GM18870 (cell line): Measurements from ENCODE around the gene PLXNB2.
"Not testable (repeated sequence)": the region's sequence is repeated elsewhere in the genome, so short reads cannot be mapped to it uniquely, and the experiment has no call there.

ENCODE experiments used
- ATAC-seq: cut with Tn5 transposase; IDR thresholded peaks from one replicate; pipeline ENCODE4 v1.9.1; 2021; ENCODE audit warnings: moderate library complexity; ENCODE audit not compliant: unreplicated experiment

Gene PLXNB2, protein sequence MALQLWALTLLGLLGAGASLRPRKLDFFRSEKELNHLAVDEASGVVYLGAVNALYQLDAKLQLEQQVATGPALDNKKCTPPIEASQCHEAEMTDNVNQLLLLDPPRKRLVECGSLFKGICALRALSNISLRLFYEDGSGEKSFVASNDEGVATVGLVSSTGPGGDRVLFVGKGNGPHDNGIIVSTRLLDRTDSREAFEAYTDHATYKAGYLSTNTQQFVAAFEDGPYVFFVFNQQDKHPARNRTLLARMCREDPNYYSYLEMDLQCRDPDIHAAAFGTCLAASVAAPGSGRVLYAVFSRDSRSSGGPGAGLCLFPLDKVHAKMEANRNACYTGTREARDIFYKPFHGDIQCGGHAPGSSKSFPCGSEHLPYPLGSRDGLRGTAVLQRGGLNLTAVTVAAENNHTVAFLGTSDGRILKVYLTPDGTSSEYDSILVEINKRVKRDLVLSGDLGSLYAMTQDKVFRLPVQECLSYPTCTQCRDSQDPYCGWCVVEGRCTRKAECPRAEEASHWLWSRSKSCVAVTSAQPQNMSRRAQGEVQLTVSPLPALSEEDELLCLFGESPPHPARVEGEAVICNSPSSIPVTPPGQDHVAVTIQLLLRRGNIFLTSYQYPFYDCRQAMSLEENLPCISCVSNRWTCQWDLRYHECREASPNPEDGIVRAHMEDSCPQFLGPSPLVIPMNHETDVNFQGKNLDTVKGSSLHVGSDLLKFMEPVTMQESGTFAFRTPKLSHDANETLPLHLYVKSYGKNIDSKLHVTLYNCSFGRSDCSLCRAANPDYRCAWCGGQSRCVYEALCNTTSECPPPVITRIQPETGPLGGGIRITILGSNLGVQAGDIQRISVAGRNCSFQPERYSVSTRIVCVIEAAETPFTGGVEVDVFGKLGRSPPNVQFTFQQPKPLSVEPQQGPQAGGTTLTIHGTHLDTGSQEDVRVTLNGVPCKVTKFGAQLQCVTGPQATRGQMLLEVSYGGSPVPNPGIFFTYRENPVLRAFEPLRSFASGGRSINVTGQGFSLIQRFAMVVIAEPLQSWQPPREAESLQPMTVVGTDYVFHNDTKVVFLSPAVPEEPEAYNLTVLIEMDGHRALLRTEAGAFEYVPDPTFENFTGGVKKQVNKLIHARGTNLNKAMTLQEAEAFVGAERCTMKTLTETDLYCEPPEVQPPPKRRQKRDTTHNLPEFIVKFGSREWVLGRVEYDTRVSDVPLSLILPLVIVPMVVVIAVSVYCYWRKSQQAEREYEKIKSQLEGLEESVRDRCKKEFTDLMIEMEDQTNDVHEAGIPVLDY (N-terminal part only)

DNA sequence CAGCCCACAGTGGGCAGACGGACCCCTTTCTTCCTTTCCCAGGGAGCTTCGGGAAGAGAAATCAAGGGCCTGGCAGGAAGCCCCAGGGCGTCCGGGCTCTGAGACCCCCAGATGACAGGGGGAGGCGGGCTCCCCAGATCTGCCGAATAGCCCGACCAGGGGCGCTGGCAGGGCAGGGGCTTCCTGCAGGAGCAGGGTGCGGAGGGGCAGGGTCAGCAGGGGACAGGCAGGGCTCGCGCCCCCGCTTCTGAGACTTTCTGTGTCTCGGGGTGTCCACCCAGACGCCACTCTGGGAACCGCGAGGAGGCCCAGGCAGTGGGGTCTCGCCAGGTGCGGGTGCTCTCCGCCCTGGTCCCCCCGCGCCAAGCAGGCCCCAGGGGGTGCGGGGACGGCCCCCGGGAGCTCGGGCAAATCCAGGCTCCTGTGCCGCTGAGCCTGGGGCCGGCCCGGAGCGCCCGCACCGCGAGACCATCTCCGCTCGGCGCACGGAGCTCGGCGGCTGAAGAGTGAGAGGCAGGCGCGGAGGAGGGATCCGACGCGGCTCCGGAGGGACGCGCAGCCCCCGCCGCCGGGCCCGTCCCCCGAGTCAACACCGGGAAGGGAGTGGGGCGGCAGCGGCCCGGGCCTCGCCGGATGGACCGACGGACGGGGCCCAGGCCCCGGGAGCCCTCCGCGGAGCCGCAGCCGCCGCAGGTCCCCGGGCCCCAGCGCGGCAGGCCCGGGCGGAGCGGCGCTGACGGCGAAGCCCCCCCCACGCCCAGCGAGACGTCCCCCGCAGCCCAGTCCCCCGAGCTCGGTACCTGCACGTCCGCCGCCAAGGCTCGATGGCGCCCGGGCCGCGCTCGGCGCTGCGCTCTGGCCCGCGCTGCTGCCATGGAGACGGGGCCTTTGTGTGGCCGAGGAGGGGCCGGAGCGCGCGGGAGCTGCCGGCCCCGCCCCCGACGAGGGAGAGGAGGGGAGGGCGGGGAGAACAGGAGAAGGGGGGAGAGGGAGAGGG lies at the start of gene PLXNB2:
Gene PLXNB2, minus strand, starts transcription at position 894 of the 997 bp plus-strand sequence. CDS start 17,062 bp downstream, outside the sequence.
- no peak for ATAC-seq

DNA sequence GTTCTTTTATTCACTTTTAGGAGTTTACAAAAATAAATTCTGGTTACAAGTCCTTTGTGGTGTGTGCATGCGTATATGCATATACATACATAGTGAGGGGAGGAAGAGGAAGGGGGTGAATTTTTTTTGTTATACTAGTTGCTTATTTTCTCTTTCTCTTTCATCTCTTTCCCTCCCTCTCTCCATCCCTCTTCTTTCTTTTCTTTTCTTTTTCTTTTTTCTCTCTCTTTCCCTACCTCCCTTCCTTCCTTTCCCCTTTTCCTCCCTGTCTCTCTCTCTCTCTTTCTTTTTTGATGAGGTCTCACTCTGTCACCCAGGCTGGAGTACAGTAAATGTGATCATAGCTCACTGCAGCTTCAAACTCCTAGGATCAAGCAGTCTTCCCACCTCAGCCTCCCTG lies 49.8 kb upstream of the PLXNB2 start:
- no peak for ATAC-seq

DNA sequence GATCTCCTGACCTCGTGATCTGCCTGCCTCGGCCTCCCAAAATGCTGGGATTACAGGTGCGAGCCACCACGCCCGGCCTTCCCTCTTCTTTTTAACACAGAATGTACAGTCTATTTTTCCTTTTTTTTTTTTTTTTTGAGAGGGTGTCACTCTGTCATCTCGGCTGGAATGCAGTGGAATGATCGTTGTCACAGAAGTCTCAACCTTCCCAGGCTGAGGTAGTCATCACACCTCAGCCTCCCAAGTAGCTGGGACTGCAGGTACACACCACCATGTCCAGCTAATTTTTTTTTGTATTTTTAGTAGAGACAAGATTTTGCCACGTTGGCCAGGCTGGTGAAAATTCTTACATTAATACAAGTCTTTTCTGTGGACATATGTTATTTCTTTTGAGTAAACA lies 48.7 kb upstream of the PLXNB2 start:
- no peak for ATAC-seq

DNA sequence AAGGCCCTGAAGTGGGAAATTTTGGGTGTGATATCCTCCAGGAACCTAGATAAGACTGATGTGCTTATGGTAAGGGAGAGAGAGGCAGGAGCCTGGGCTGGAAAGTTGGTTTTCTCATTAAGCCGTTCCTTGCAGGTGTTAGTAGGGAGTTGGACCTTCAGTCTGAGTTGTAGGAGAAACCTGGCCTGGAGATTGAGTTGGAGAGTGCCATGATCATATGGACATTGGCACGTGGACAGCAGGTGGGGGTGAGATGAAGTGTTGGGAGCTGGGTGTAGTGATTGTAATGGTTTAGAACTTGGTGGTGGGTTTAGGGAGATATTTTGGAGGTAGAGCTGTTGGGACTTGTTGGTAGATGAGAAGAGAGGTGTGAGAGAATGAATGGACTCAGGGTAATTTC lies 40.6 kb upstream of the PLXNB2 start:
- no peak for ATAC-seq

DNA sequence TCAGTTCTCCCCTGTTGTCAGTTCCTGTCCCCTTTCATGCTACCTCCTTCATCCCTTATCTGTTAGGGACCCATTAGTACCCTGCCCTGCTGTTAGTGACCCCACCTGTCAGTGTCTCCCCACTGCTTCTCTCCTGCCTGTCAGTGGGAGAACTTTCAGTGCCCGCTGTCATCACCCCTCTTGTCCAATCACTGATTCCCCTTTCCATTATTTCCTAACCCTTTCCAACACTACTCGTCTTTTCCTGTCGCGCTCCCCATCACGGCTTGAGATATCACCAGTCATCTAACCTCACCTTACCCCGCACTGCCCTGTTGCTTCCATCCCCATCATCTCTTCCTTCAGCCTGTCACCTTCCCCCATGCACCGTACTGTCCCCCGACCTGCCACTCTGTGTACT lies 39.7 kb upstream of the PLXNB2 start:
- no peak for ATAC-seq

DNA sequence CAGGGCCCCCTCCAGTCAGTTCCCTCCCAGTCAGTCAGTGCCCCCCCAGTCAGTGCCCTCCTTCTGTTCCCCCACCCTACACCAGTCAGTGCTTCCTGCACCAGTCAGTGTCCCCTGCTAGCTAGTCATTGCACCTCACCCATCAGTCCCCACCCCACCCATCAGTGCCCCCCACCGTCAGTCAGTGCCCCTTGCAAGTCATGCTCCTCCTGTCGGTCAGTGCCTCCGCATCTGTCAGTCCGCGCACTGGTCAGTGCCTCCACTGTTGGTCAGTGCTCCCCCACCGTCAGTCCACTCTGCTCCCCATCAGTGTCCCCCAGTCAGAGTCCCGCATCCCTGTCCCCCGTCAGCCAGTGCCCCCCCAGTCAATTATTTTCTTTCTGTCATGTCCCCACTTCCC lies 39.0 kb upstream of the PLXNB2 start:
- no peak for ATAC-seq

DNA sequence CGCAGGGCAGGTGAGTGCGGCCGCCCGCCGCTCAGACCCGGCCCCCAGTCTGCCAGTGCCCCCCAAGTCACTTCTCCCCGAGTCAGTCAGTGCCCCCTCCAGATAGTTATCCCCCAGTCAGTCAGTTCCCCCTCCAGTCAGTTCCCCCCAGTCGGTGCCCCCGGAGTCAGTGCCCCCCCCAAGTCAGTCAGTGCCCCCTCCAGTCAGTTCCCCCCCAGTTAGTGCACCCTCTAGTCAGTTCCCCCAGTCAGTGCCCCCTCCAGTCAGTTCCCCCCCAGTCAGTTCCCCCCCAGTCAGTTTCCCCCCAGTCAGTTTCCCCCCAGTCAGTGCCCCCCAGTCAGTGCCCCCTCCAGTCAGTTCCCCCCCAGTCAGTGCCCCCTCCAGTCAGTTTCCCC lies 36.1 kb upstream of the PLXNB2 start:
- ATAC-seq, result no peak

DNA sequence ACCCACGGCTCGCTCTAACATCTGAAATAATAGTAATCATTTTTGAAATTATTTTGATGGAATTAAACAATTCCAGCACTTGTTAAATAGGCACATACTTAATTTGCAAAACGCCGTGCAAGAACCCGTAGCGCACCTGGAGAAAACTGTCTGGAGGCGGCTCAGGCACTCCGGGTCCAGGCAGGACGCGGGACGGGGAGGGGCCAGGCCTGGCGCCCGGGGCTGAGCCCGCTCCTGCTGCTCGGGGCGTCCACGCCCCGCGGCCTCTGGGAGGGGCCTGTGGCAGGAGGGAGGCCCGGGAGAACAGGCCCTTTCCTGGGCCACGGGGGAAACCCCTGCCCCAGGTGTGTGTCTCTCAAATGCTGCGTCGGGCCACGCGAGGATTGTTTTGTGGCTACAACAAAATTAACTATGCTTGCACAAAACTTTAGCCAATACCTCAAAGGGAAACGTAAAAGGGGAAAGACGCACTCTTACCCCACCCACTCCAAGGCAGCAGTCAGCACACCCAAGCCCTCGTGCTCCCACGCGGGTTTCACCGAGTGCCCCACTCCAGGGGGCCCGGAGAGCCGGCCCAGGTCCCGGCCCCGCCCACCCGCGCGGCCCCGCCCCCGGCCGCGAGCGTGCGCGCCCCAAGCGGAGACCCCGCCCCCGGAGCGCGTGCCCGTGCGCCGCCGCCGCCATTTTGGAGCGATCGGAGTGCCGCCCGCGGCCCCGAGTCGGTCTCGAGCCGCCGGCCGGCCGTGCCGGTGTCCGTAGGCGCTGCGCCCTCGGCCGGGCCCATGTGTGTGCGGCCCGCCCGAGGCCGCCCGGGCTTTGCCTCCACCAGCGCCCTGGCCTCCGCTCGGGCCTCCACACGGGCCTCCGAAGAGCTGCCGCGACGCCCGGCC lies 35.5 kb upstream of the PLXNB2 start, which contains the start of gene PPP6R2:
Gene PPP6R2, plus strand, starts transcription at position 677 of the 890 bp plus-strand sequence. CDS start 50,582 bp downstream, outside the sequence.
- peak; percentile 53 for ATAC-seq

DNA sequence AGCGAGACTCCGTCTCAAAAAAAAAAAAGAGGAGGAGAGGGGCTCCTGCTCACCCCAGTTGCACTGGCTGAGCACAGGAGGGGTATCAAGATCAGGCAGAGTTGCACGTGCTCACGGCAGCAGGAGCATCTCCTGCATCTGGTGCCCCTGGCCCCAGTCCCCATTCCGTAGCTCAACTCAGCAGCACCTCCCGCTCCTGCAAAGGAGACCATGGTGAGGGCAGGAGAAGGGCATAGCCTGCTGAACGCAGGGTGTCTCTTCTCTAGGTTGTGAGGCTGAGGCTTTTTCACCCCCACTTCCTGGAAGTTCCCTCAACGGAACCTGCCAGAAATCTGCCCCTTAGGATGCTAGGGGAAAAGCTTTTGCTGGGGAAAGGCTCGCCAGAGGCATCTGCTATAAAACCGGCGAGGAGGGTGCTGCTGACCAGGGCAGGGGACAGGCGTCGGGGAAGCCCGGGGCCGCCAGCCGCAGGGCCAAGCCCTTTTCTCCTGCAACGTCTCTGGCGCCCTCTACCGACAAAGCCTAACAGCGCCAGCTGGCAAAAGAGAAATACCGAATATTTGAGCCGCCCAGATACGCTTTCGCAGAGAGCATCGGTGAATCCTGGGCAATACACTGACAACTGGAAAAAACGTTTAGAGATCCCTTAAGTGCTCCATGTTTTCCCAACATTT lies 34.7 kb upstream of the PLXNB2 start:
- peak; percentile 50 for ATAC-seq

DNA sequence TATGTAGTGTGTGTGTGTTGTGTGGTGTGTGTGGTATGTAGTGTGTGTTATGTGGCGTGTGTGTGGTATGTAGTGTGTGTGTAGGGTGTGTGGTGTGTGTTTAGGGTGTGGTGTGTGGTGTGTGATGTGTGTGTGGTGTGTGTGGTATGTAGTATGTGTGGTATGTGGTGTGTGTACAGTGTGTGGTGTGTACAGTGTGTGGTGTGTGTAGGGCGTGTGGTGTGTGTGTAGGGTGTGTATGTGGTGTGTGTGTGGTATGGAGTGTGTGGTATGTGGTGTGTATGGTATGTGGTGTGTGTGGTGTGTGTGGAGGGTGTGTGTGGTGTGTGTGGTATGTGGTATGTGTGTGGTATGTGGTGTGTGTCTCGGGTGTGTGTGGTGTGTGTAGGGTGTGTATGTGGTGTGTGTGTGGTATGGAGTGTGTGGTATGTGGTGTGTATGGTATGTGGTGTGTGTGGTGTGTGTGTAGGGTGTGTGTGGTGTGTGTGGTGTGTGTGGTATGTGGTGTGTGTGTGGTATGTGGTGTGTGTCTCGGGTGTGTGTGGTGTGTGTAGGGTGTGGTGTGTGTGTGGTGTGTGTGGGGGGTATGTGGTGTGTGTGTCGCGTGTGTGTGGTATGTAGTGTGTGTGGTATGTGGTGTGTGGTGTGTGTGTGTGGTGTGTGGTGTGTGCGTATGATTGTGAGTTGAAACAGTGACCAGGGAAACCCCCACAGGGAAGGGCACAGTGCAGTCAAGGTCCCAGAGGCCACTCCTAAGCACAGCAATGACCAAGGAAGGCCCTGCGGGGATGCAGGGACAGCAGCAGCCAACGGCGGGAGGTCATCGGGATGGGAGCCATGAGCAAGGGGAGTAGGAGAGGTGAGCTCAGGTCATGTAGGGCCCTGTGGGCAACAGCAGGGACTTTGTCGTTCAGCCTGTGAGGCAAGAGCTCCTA lies 32.8 kb upstream of the PLXNB2 start:
- no peak for ATAC-seq

DNA sequence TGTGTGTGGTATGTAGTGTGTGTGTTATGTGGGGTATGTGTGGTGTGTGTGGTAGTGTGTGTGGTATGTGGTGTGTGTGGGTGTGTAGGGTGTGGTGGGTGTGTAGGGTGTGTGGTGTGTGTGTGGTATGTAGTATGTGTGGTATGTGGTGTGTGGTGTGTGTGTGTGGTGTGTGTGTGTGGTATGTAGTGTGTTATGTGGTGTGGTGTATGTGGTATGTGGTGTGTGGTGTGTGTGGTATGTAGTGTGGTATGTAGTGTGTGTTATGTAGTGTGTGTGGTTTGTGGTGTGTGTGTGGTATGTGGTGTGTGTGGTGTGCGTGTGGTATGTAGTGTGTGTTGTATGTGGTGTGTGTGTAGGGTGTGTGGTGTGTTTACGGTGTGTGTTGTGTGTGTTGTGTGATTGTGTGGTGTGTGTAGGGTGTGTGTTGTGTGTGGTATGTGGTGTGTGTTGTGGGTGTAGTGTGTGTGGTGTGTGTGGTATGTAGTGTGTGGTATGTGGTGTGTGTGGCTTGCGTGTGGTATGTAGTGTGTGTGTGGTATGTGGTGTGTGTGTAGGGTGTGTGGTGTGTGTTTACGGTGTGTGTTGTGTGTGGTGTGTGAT lies 31.5 kb upstream of the PLXNB2 start:
- ATAC-seq, result no peak

DNA sequence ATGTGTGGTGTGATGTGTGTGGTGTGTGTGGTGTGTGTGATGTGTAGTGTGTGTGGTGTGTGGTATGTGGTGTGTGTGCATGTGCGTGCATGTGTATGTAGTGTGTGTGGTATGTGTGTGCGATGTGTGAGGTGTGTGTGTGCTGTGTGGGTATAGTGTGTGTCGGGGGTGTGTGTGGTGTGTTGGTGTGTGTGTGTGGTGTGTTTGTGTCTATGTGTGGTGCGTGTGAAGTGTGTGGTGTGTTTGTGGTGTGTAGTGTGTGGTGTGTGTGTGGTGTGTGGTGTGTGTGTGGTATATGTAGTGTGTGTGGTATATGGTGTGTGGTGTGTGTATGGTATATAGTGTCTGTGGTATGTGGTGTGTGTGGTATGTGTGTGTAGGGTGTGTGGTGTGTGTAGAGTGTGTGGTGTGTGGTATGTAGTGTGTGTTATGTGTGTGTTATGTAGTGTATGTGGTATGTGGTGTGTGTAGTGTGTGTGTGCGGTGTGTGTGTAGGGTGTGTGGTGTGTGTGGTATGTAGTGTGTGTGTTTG lies 30.7 kb upstream of the PLXNB2 start:
- ATAC-seq, result no peak

DNA sequence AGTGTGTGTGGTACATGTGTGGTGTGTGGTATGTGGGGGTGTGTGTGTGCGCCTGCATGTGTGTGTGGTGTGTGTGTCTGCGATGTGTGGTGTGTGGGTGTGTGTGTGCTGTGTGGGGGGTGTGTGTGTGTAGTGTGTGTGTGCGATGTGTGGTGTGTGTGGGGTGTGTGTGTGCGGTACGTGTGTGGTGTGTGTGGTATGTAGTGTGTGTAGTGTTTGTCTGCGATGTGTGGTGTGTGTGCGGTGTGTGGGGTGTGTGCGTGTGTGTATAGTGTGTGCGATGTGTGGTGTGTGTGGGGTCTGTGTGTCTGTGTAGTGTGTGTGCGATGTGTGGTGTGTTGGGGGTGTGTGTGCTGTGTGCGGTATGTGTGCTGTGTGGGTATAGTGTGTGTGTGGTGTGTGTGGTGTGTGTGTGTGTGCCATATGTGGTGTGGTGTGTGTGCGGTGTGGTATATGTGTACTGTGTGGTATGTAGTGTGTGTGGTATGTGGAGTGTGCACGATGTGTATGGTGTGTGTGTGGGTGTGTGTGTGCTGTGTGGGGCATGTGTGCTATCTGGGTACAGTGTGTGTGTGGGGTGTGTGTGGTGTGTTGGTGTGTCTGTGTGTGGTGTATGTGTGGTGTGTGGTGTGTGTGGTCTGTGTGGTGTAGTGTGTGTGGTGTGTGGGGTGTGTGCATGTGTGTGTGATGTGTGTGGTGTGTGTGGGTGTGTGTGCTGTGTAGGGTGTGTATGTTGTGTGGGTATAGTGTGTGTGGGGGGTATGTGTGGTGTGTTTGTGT lies 30.0 kb upstream of the PLXNB2 start:
- no peak for ATAC-seq

DNA sequence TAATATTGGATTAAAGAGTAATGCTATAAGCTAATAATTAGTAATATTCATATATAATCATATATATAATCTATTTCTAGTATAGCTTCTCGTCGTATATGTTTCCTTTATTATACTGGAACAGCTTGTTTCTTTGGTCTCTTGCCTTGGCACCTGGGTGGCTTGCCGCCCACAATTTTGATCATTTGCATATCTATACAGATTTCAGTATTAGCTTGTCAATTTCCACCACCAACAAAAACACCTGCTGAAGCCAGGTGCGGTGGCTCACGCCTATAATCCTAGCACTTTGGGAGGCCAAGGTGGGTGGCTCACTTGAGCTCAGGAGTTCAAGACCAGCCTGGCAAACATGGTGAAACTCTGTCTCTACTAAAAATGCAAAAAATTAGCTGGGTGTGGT lies 27.0 kb upstream of the PLXNB2 start:
- ATAC-seq, result not testable (repeated sequence)

DNA sequence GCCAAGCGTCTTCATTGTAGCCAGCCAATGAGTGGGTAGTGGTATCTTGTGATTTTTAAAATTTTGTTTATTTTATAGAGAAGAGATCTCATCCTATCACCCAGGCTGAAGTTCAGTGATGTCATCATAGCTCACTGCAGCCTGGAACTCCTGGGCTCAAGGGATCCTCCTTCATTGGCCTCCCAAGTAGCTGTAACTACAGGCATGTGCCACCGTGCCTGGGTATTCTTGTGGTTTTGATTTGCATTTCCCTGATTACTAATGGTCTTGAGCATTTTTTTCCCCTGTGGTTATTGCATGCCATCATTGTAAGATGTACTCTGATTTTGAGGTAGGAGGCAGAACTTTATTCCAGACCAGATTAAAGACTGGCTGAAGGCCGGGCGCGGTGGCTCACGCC lies 21.8 kb upstream of the PLXNB2 start:
- ATAC-seq, result no peak

DNA sequence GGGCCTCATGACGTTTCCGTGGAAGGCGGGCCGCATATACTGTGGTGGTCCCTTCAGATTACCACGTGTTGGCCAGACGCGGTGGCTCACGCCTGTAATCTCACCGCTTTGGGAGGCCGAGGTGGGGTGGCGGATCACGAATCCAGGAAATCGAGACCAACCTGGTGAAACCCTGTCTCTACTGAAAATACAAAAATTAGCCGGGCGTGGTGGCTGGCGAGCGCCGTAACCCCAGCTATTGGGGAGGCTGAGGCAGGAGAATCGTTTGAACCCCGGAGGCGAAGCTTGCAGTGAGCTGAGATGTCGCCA lies 20.2 kb upstream of the PLXNB2 start:
- ATAC-seq, result no peak
